GM23338 (cell line): Measurements from ENCODE around the gene PPCS.

Experiments
- CREB1 ChIP-seq: fragments of 250-450 bp; sonication (Bioruptor Pico); IDR thresholded peaks from 2 replicates; pipeline ENCODE4 v1.5.0; 2020; ENCODE audit warnings: low read depth, mild to moderate bottlenecking, moderate library complexity
- EZH2 ChIP-seq: fragments of 200-600 bp; sonication (generic); IDR thresholded peaks from one replicate; pipeline ENCODE4 v1.8.0; 2017; ENCODE audit warnings: antibody characterized with exemption, mild to moderate bottlenecking, low read depth; ENCODE audit not compliant: unreplicated experiment
- EZH2phosphoT487 ChIP-seq: fragments of 200-600 bp; sonication (generic); IDR thresholded peaks from one replicate; pipeline ENCODE4 v1.8.1; 2018; ENCODE audit warnings: antibody characterized with exemption; ENCODE audit not compliant: unreplicated experiment
- JUNB ChIP-seq: IDR thresholded peaks from one replicate; pipeline ENCODE4 v1.6.1; 2016; ENCODE audit warnings: antibody characterized with exemption; ENCODE audit not compliant: unreplicated experiment
- POLR2AphosphoS5 ChIP-seq: IDR thresholded peaks from 2 replicates; pipeline ENCODE4 v1.6.1; 2016; ENCODE audit warnings: antibody characterized with exemption, low read depth
- REST ChIP-seq: IDR thresholded peaks from one replicate; pipeline ENCODE4 v1.6.1; 2018; ENCODE audit warnings: antibody characterized with exemption; ENCODE audit not compliant: unreplicated experiment
- TF ChIP-seq, protein P1 (sequence below), 2 experiments: fragments of 200-600 bp in 1 of 2; sonication (generic) in 1 of 2; conservative IDR thresholded peaks; 2 replicates each; pipeline versions ENCODE4 v1.5.1 to v1.6.1; 2016 to 2017; ENCODE audit warnings: antibody characterized with exemption in 2 of 2, low read depth in 2 of 2, mild to moderate bottlenecking in 2 of 2, moderate library complexity in 1 of 2
- TF ChIP-seq, protein P2 (sequence below): IDR thresholded peaks from 2 replicates; pipeline ENCODE4 v1.6.1; 2016; ENCODE audit warnings: antibody characterized with exemption

GRCh38 chr1:42418516-42418915, 37.8 kb upstream of the PPCS start:
- TF ChIP-seq, protein P1, sequence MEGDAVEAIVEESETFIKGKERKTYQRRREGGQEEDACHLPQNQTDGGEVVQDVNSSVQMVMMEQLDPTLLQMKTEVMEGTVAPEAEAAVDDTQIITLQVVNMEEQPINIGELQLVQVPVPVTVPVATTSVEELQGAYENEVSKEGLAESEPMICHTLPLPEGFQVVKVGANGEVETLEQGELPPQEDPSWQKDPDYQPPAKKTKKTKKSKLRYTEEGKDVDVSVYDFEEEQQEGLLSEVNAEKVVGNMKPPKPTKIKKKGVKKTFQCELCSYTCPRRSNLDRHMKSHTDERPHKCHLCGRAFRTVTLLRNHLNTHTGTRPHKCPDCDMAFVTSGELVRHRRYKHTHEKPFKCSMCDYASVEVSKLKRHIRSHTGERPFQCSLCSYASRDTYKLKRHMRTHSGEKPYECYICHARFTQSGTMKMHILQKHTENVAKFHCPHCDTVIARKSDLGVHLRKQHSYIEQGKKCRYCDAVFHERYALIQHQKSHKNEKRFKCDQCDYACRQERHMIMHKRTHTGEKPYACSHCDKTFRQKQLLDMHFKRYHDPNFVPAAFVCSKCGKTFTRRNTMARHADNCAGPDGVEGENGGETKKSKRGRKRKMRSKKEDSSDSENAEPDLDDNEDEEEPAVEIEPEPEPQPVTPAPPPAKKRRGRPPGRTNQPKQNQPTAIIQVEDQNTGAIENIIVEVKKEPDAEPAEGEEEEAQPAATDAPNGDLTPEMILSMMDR (conservative IDR thresholded peaks at IDR 0.05; ENCODE audit: low read depth in 2 of 2), result no peak
- TF ChIP-seq EZH2, result no peak
- no peak for TF ChIP-seq REST
- TF ChIP-seq POLR2AphosphoS5, result no peak
- TF ChIP-seq, protein P2, sequence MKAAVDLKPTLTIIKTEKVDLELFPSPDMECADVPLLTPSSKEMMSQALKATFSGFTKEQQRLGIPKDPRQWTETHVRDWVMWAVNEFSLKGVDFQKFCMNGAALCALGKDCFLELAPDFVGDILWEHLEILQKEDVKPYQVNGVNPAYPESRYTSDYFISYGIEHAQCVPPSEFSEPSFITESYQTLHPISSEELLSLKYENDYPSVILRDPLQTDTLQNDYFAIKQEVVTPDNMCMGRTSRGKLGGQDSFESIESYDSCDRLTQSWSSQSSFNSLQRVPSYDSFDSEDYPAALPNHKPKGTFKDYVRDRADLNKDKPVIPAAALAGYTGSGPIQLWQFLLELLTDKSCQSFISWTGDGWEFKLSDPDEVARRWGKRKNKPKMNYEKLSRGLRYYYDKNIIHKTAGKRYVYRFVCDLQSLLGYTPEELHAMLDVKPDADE, result no peak
- TF ChIP-seq JUNB, result no peak
- no peak for TF ChIP-seq CREB1 (CRISPR knock-in tag)
- TF ChIP-seq EZH2phosphoT487, result no peak
